ENCODE results near the gene GBX2. TPM values are rescaled to one million over a fixed set of nuclear protein-coding genes. Genes with fewer than 3 reads are reported as not detected.
A peak's percentile ranks its signal among the peaks of the same experiment; 100 is the strongest.

GBX2 gene
- total and polyA plus RNA-seq, 2 of the 13 experiments (the other 11 are each of a cell fraction or from before 2014, with no cell fraction given) = not detected

DNA sequence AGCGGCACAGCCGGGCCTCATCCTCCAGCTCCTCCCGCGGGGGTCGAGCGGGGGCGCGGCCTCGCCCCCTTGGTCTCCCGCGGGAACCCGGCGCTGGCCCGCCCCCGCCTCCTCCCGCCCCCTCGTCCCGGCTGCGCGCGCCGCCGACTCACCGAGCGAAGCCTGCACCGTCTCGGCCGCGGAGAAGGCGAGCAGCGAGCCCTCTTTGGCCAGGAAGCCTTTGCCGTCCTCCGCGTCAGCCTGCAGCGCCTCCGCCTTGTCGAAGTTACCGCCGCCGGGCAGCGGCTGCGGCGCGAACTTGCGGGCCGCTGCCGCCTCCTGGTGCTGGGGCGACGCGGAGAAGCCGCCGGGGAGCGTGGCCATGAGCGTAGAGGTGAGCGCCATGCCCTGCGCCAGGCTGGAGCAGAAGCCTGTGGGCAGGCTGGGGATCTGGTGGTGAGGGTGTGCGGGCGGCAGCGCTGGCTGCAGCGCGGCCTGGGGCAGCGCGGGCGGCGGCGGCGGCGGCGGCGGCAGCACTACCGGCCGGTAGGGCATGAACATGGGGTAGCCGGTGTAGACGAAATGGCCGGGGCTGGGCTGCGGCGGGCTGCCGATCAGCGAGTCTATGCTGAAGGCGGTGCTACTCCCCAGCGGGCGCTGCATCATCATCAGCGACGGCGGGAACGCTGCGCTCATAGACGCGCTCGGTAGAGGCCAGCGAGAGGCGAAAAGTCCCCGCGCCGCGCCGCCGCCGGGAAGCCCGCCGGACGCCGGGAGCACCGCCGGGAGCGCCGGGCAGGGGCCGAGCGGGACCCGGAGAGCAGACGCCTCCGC is 683 bp downstream of the GBX2 start (continued):
- TF ChIP-seq ZBTB8A (CRISPR knock-in tag; IDR thresholded peaks at IDR 0.05; ENCODE audit: borderline replicate concordance, low read depth) (no peak), NRL (CRISPR knock-in tag; IDR thresholded peaks at IDR 0.05; ENCODE audit: borderline replicate concordance) (no peak), RARG (CRISPR knock-in tag; IDR thresholded peaks at IDR 0.05; ENCODE audit: low read depth) (no peak), ZNF30 (CRISPR knock-in tag; IDR thresholded peaks at IDR 0.05) (no peak), ZNF3 (CRISPR knock-in tag; IDR thresholded peaks at IDR 0.05) (no peak), ZNF570 (CRISPR knock-in tag; IDR thresholded peaks at IDR 0.05; ENCODE audit: borderline replicate concordance) (no peak), ZFYVE20 (CRISPR knock-in tag; IDR thresholded peaks at IDR 0.05; ENCODE audit: borderline replicate concordance, low read depth) (no peak), MAZ (IDR thresholded peaks at IDR 0.05; ENCODE audit: borderline replicate concordance, low read depth, low read length) (no peak), MAZ (CRISPR knock-in tag; IDR thresholded peaks at IDR 0.05; ENCODE audit: low read depth) (peak; percentile 41; the same call in 1 of the 2 replicates), SUZ12 (IDR thresholded peaks at IDR 0.05; ENCODE audit: low read depth, low read length) (0 out of 2 replicates have a peak, but pooled peaks have one; percentile 15), ZNF251 (CRISPR knock-in tag; IDR thresholded peaks at IDR 0.05) (no peak), GABPB1 (CRISPR knock-in tag; IDR thresholded peaks at IDR 0.05) (peak; percentile 59; the same call in 1 of the 2 replicates), PPARG (CRISPR knock-in tag; conservative IDR thresholded peaks at IDR 0.05) (no peak), HNRNPK (IDR thresholded peaks at IDR 0.05; ENCODE audit: low read depth, low read length, poor library complexity, severe bottlenecking) (peak; percentile 19), RAD51 (IDR thresholded peaks at IDR 0.05; ENCODE audit: borderline replicate concordance) (no peak), YY1 (IDR thresholded peaks at IDR 0.05; ENCODE audit: insufficient read depth, insufficient replicate concordance, low read depth, low read length) (peak; percentile 32), PRDM4 (CRISPR knock-in tag; IDR thresholded peaks at IDR 0.05; ENCODE audit: borderline replicate concordance) (no peak), ZNF782 (CRISPR knock-in tag; IDR thresholded peaks at IDR 0.05; ENCODE audit: borderline replicate concordance) (no peak), SRSF1 (optimal IDR thresholded peaks at IDR 0.05; ENCODE audit: low read depth, low read length) (peak; percentile 57)
- TF ChIP-seq, protein P1, sequence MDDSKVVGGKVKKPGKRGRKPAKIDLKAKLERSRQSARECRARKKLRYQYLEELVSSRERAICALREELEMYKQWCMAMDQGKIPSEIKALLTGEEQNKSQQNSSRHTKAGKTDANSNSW (CRISPR knock-in tag; IDR thresholded peaks at IDR 0.05; ENCODE audit: borderline replicate concordance) = 0 out of 2 replicates have a peak, but pooled peaks have one; percentile 21
- TF ChIP-seq, protein P2, sequence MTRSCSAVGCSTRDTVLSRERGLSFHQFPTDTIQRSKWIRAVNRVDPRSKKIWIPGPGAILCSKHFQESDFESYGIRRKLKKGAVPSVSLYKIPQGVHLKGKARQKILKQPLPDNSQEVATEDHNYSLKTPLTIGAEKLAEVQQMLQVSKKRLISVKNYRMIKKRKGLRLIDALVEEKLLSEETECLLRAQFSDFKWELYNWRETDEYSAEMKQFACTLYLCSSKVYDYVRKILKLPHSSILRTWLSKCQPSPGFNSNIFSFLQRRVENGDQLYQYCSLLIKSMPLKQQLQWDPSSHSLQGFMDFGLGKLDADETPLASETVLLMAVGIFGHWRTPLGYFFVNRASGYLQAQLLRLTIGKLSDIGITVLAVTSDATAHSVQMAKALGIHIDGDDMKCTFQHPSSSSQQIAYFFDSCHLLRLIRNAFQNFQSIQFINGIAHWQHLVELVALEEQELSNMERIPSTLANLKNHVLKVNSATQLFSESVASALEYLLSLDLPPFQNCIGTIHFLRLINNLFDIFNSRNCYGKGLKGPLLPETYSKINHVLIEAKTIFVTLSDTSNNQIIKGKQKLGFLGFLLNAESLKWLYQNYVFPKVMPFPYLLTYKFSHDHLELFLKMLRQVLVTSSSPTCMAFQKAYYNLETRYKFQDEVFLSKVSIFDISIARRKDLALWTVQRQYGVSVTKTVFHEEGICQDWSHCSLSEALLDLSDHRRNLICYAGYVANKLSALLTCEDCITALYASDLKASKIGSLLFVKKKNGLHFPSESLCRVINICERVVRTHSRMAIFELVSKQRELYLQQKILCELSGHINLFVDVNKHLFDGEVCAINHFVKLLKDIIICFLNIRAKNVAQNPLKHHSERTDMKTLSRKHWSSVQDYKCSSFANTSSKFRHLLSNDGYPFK (CRISPR knock-in tag; IDR thresholded peaks at IDR 0.05; ENCODE audit: borderline replicate concordance) = no peak
- TF ChIP-seq, protein P3, sequence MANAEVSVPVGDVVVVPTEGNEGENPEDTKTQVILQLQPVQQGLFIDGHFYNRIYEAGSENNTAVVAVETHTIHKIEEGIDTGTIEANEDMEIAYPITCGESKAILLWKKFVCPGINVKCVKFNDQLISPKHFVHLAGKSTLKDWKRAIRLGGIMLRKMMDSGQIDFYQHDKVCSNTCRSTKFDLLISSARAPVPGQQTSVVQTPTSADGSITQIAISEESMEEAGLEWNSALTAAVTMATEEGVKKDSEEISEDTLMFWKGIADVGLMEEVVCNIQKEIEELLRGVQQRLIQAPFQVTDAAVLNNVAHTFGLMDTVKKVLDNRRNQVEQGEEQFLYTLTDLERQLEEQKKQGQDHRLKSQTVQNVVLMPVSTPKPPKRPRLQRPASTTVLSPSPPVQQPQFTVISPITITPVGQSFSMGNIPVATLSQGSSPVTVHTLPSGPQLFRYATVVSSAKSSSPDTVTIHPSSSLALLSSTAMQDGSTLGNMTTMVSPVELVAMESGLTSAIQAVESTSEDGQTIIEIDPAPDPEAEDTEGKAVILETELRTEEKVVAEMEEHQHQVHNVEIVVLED (CRISPR knock-in tag; IDR thresholded peaks at IDR 0.05; ENCODE audit: borderline replicate concordance) = no peak
